IMR-90 (cell line): ENCODE data around the gene CD79A. TPM values are rescaled to one million over a fixed set of nuclear protein-coding genes. Genes with fewer than 3 reads are reported as not detected.

Experiments
- ATAC-seq: fragments of 200-7000 bp; cut with Tn5 transposase; 2 replicates; pipeline ENCODE4 v1.9.1; 2020; ENCODE audit warnings: low read depth, mild to moderate bottlenecking, moderate library complexity
- BruUV-seq: library from RNA; stranded (reverse); fragments of 400-500 nt; replicated peaks from 2 replicates; lab custom pipeline; 2021; lab: Mats Ljungman, UMichigan
- CTCF ChIA-PET: fragments of 300-600 bp; formaldehyde crosslinking; extraction: SDS; loops from one replicate; lab custom pipeline; 2021; ENCODE audit warnings: antibody characterized with exemption; lab: Yijun Ruan, JAX
- POLR2A ChIA-PET: fragments of 300-600 bp; sonication (Branson Sonifier 250); formaldehyde crosslinking; loops from one replicate; lab custom pipeline; 2022; ENCODE audit warnings: antibody characterized with exemption; ENCODE audit not compliant: unreplicated experiment; lab: Charles Lee
- DNase-seq: peaks from one replicate; pipeline ENCODE4 v3.0.0; 2013
- H2AFZ ChIP-seq: replicated peaks from 2 replicates; pipeline ENCODE3; 2013; ENCODE audit warnings: low read length, mild to moderate bottlenecking; ENCODE audit not compliant: poor library complexity
- H2AK5ac ChIP-seq: 2 replicates; pipeline ENCODE4 v1.6.1; 2013; ENCODE audit warnings: low read depth, low read length, inconsistent platforms
- H2AK9ac ChIP-seq: replicated peaks from 2 replicates; pipeline ENCODE3; 2013; ENCODE audit warnings: mild to moderate bottlenecking, low read depth, low read length, moderate library complexity; ENCODE audit not compliant: poor library complexity
- H2BK120ac ChIP-seq: 2 replicates; pipeline ENCODE4 v1.6.1; 2013; ENCODE audit warnings: low read depth, low read length, inconsistent platforms
- H2BK15ac ChIP-seq: 3 replicates; pipeline ENCODE4 v1.6.1; 2013; ENCODE audit warnings: low read depth, low read length, inconsistent platforms
- H2BK20ac ChIP-seq: 2 replicates; pipeline ENCODE4 v1.6.1; 2013; ENCODE audit warnings: low read depth, mild to moderate bottlenecking, inconsistent platforms, low read length, moderate library complexity
- H2BK5ac ChIP-seq: 2 replicates; pipeline ENCODE4 v1.6.1; 2013; ENCODE audit warnings: mild to moderate bottlenecking, low read depth, low read length, inconsistent platforms; ENCODE audit not compliant: poor library complexity, severe bottlenecking
- H3K14ac ChIP-seq: replicated peaks from 2 replicates; pipeline ENCODE4 v1.6.1; 2013; ENCODE audit warnings: low read depth, low read length, inconsistent platforms
- H3K18ac ChIP-seq: 2 replicates; pipeline ENCODE4 v1.6.1; 2013; ENCODE audit warnings: low read depth, low read length, control low read depth
- H3K23ac ChIP-seq: 2 replicates; pipeline ENCODE4 v1.6.1; 2013; ENCODE audit warnings: low read depth, low read length, inconsistent platforms
- H3K27ac ChIP-seq: 2 replicates; pipeline ENCODE4 v1.5.1; 2013; ENCODE audit warnings: mild to moderate bottlenecking, control low read depth, low read length; ENCODE audit not compliant: insufficient read depth
- H3K27me3 ChIP-seq: 2 replicates; pipeline ENCODE4 v1.6.1; 2013; ENCODE audit warnings: low read length; ENCODE audit not compliant: control insufficient read depth, insufficient read depth
- H3K36me3 ChIP-seq: 2 replicates; pipeline ENCODE4 v1.6.1; 2013; ENCODE audit warnings: low read length, mixed read lengths; ENCODE audit not compliant: control insufficient read depth, insufficient read depth
- H3K4ac ChIP-seq: 2 replicates; pipeline ENCODE4 v1.6.1; 2013; ENCODE audit warnings: low read depth, low read length, inconsistent platforms
- H3K4me1 ChIP-seq: 2 replicates; pipeline ENCODE4 v1.6.1; 2013; ENCODE audit warnings: low read length, mixed read lengths; ENCODE audit not compliant: control insufficient read depth, insufficient read depth
- H3K4me2 ChIP-seq: 2 replicates; pipeline ENCODE4 v1.6.1; 2013; ENCODE audit warnings: low read depth, mild to moderate bottlenecking, control low read depth, low read length, moderate library complexity
- H3K4me3 ChIP-seq: 2 replicates; pipeline ENCODE4 v1.5.1; 2013; ENCODE audit warnings: low read depth, mild to moderate bottlenecking, control low read depth, low read length, moderate library complexity; ENCODE audit not compliant: insufficient read depth
- H3K56ac ChIP-seq: 2 replicates; pipeline ENCODE4 v1.6.1; 2013; ENCODE audit warnings: low read length, inconsistent platforms; ENCODE audit not compliant: insufficient read depth; ENCODE audit errors: extremely low read depth
- H3K79me1 ChIP-seq, 2 experiments: 2 replicates each; pipeline ENCODE4 v1.6.1; 2013; ENCODE audit warnings: low read length in 2 of 2, inconsistent platforms in 1 of 2, low read depth in 1 of 2
- H3K9ac ChIP-seq: 2 replicates; pipeline ENCODE4 v1.6.1; 2013; ENCODE audit warnings: low read depth, low read length, control low read depth
- H3K9me1 ChIP-seq: 2 replicates; pipeline ENCODE4 v1.6.1; 2013; ENCODE audit warnings: low read length, inconsistent platforms; ENCODE audit not compliant: insufficient read depth
- H3K9me3 ChIP-seq: 2 replicates; pipeline ENCODE4 v1.6.1; 2013; ENCODE audit warnings: low read length; ENCODE audit not compliant: control insufficient read depth, insufficient read depth
- H4K20me1 ChIP-seq: 2 replicates; pipeline ENCODE4 v1.6.1; 2013; ENCODE audit warnings: low read length, inconsistent platforms; ENCODE audit not compliant: insufficient read depth
- H4K5ac ChIP-seq: 2 replicates; pipeline ENCODE4 v1.6.1; 2013; ENCODE audit warnings: mild to moderate bottlenecking, low read depth, low read length, control low read depth
- H4K8ac ChIP-seq, 2 experiments: 2 replicates each; pipeline ENCODE4 v1.6.1; 2013; ENCODE audit warnings: low read depth in 2 of 2, low read length in 2 of 2, control low read depth in 1 of 2, inconsistent platforms in 1 of 2
- H4K91ac ChIP-seq: 2 replicates; pipeline ENCODE4 v1.6.1; 2013; ENCODE audit warnings: low read depth, low read length, inconsistent platforms; ENCODE audit not compliant: insufficient read depth
- CTCF ChIP-seq: conservative IDR thresholded peaks from 2 replicates; pipeline ENCODE4 v1.5.1; 2012; ENCODE audit warnings: mild to moderate bottlenecking, low read depth, low read length, improper control_type of control experiment
- MAZ ChIP-seq: IDR thresholded peaks from 2 replicates; pipeline ENCODE4 v1.6.1; 2012; ENCODE audit warnings: low read depth, mild to moderate bottlenecking, low read length, improper control_type of control experiment, moderate library complexity, borderline replicate concordance
- MXI1 ChIP-seq: IDR thresholded peaks from 2 replicates; pipeline ENCODE4 v1.6.1; 2012; ENCODE audit warnings: low read depth, mild to moderate bottlenecking, low read length, moderate library complexity, borderline replicate concordance
- NFE2L2 ChIP-seq: fragments of 150-350 bp; IDR thresholded peaks from 2 replicates; pipeline ENCODE4 v1.6.1; 2016; ENCODE audit warnings: low read depth, mild to moderate bottlenecking, low read length
- POLR2A ChIP-seq: IDR thresholded peaks from 2 replicates; pipeline ENCODE4 v1.6.1; 2012; ENCODE audit warnings: mild to moderate bottlenecking, low read depth, low read length
- RCOR1 ChIP-seq: IDR thresholded peaks from 2 replicates; pipeline ENCODE4 v1.6.1; 2012; ENCODE audit warnings: mild to moderate bottlenecking, low read length, improper control_type of control experiment; ENCODE audit not compliant: insufficient replicate concordance
- WGBS, 2 experiments: methylation state at CpG; one replicate each; pipeline versions ENCODE4 v1.1.5 to v1.1.7; 2013; ENCODE audit warnings: missing lambda C conversion rate in 2 of 2; ENCODE audit not compliant: insufficient read length in 1 of 2; ENCODE audit errors: extremely low coverage in 2 of 2; 5-methylcytosine and 5-hydroxymethylcytosine counted together
- dilution Hi-C: fragments of 300-500 bp; cut with HindIII; formaldehyde crosslinking; loops from one replicate; pipeline ENCODE4 v1.14.3; 2018; ENCODE audit warnings: low sequenced_read_pairs; ENCODE audit not compliant: unreplicated experiment
- in situ Hi-C: fragments of 300-500 bp; cut with MboI; formaldehyde crosslinking; loops from 3 replicates; pipeline ENCODE4 v1.14.3; 2019; ENCODE audit warnings: low sequenced_read_pairs, inconsistent platforms, mixed read lengths
- intact Hi-C: fragments of 100-400 bp; cut with micrococcal nuclease; formaldehyde crosslinking; loops from 2 replicates; pipeline ENCODE4 v1.10.0; 2022
- polyA plus RNA-seq, 3 experiments: library from polyadenylated mRNA; depleted of rRNA; stranded (reverse); fragments of >200 nt; gene quantifications; 2 replicates each; pipeline ENCODE4 v1.2.3, GENCODE V29; 2012; ENCODE audit warnings: low replicate concordance in 1 of 3
- total RNA-seq: library from RNA; depleted of rRNA; stranded (reverse); fragments of >200 nt; gene quantifications from 2 replicates; pipeline ENCODE4 v1.2.3, GENCODE V29; 2012

CD79A gene
- total and polyA plus RNA-seq, 2 of the 4 experiments (the other 2 are of a cell fraction): 0.19 TPM; not detected in 1

GRCh38 chr19:41883821-41884733, 7.0 kb downstream of the CD79A start:
- no peak overlapping the region for H2BK15ac ChIP-seq
- H4K8ac ChIP-seq: peak overlapping the region; percentile 94 to 98
- peak overlapping the region; percentile 67 for H3K27ac ChIP-seq
- H3K9me3 ChIP-seq: no peaks in the 10 kb centered on the region
- peak overlapping the region; percentile 93 for H3K9ac ChIP-seq
- peak overlapping the region; percentile 77 for H3K14ac ChIP-seq
- peaks cover 9% of the 10 kb centered on the region; the same call in 1 of the 2 replicates for H3K36me3 ChIP-seq
- H3K4me3 ChIP-seq: peak overlapping the region; percentile 95
- no peak overlapping the region for H3K18ac ChIP-seq
- POLR2A ChIA-PET: no interaction called here
- peaks cover 8% of the 10 kb centered on the region for H3K4me1 ChIP-seq
- H2AFZ ChIP-seq: peak overlapping the region; percentile 89
- H4K20me1 ChIP-seq: peaks cover 25% of the 10 kb centered on the region; the same call in 1 of the 2 replicates
- TSS peak; percentile 39 for BruUV-seq
- H3K9me1 ChIP-seq: peaks cover 14% of the 10 kb centered on the region
- peak overlapping the region; percentile 75 for H3K4ac ChIP-seq
- peak overlapping the region; percentile 73 for H3K23ac ChIP-seq
- TF ChIP-seq NFE2L2: no peak
- peak; percentile 69 for TF ChIP-seq MXI1
- TF ChIP-seq RCOR1: peak; percentile 95
- TF ChIP-seq POLR2A: peak; percentile 77
- peak; percentile 99 for TF ChIP-seq MAZ
- peak; percentile 23; the same call in 1 of the 2 replicates for TF ChIP-seq CTCF
- in situ Hi-C loops: loop anchor here (5.0 kb wide), 1 partner anchor 63 kb away; no protein-coding TSS in a partner anchor
- intact Hi-C loops: loop anchor here (5.0 to 10.0 kb wide), 2 partner anchors 48 to 151 kb away; no protein-coding TSS in a partner anchor
- H3K79me1 ChIP-seq: peaks cover 32 to 54% of the 10 kb centered on the region in 2 experiments
- peak overlapping the region; percentile 94 for H2AK5ac ChIP-seq
- dilution Hi-C loops: no loop called here
- H3K56ac ChIP-seq: peak overlapping the region; percentile 83
- H2BK5ac ChIP-seq: no peak overlapping the region
- peak overlapping the region; percentile 69 for H4K91ac ChIP-seq
- no peak overlapping the region for H2BK20ac ChIP-seq
- WGBS, 2 experiments: 1% methylated on average over 30 of the region's 66 CpGs; no CpG with 5 or more reads in 1 of the 2 experiments
- peak overlapping the region; percentile 70 for H4K5ac ChIP-seq
- peak overlapping the region; percentile 94 for H3K4me2 ChIP-seq
- H2BK120ac ChIP-seq: no peak overlapping the region
- CTCF ChIA-PET: interaction anchor here (0.6 kb wide), 1 partner anchor 739 kb away, joined by 3 read pairs; no protein-coding TSS in a partner anchor
- ATAC-seq: peak; percentile 97
- no peaks in the 10 kb centered on the region for H3K27me3 ChIP-seq
- DNase-seq: peak; percentile 96
- peak overlapping the region; percentile 99 for H2AK9ac ChIP-seq
